Activated CD4-positive, CD25-positive, alpha-beta regulatory T cell (primary cell): ENCODE measurements around the gene CPZ.
"Not testable (repeated sequence)": the region's sequence is repeated elsewhere in the genome, so short reads cannot be mapped to it uniquely, and the experiment has no call there.

Experiments
- DNase-seq, 4 experiments: peaks; one replicate each; lab custom pipeline; 2025; lab: John Stamatoyannopoulos, UW

CPZ gene

DNA sequence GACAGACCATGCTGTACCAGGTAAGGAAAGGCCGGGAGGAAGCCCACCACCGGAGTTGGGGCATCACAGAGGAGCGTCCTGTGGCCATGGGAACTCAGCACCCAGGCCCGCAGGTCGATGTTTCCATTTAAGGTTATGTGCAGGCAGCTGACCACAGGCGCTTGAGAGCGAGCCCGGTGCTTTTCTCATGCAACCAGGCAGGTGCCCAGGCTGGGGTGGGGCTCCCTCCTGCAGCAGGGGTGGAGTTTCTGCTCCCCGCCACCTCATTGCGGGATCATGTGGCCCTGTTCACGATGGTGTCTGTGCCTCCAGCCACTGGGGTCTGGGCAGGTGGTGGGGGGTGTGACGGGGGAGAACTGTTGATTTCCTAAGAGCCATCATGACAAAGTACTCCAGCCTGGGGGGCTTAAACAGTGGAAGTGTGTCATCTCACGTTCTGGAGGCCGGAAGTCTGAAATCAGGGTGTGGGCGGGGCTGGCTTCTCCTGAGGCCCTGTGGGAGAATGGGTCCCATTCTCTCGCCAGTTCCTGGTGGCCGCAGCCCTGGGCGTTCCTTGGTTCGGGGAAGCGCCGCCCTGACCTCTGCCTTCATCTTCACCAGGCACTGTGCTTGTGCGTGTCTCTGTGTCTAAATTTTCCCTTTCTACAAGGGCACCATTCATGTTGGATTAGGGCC, 60.9 kb downstream of the CPZ start:
- no peak for DNase-seq

DNA sequence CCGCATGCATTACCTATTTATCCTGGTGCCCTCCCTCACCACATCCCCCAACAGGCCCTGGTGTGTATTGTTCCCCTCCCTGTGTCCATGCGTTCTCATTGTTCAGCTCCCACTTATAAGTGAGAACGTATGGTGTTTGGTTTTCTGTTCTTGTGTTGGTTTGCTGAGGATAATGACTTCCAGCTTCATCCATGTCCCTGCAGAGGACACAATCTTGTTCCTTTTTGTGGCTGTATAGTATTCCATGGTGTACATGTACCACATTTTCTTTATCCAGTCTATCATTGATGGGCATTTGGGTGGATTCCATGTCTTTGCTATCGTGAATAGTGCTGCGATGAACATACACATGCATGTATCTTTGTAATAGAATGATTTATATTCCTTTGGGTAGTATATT, 61.6 kb downstream of the CPZ start:
- not testable (repeated sequence) for DNase-seq

DNA sequence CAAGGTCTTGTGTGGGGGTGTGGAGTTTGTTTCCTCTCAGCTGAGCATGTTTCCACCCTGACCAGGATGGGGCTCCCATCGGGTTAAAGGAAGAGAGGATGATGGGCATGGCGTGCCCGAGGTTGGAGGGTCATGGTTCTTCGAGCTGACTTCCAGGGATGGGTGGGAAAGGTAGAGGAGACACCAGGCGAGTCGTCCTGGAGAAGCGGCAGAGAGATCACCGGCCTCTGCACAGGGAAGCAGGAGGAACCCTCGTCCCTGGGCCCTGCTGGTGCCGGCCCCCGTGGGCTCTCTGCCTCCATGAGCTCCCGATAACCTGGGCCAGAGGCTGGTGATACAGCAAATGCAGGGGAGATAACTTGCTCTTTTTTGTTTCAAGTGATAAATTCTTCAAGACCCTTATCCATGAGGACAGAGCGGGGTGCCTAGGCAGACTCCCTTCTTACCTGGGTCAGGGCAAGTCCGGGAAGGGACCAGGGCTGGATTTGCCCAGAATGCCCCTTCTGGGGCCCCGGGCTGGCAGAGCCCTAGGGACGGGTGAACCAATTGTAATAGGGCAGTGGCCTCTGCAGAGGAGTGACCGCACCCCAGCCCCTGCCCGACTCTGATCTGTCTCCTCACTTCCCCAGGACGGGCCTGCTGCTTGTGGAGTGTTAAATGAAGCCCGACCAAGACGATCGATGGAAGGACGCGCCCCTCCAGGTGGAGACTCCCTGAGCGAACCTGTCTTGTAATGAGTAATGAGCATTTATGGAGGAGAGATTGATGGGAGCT, 63.0 kb downstream of the CPZ start:
- DNase-seq = no peak

DNA sequence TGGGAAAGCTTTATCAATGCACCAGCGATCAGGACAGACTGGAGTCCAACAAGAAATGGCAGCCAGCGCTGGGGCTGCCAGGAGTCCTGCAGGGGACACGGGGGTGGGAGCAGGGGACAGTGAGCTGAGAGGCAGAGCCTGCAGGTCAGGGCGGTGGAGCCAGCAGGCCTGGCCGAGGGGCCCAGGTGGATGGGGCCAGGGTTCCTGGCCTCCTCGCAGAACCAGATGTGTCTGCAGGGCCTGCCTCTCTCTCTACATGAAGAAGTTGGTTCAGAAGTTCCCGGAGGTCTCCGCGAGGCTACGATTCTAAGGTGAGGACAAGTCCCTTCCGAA, 63.6 kb downstream of the CPZ start:
- DNase-seq = no peak

DNA sequence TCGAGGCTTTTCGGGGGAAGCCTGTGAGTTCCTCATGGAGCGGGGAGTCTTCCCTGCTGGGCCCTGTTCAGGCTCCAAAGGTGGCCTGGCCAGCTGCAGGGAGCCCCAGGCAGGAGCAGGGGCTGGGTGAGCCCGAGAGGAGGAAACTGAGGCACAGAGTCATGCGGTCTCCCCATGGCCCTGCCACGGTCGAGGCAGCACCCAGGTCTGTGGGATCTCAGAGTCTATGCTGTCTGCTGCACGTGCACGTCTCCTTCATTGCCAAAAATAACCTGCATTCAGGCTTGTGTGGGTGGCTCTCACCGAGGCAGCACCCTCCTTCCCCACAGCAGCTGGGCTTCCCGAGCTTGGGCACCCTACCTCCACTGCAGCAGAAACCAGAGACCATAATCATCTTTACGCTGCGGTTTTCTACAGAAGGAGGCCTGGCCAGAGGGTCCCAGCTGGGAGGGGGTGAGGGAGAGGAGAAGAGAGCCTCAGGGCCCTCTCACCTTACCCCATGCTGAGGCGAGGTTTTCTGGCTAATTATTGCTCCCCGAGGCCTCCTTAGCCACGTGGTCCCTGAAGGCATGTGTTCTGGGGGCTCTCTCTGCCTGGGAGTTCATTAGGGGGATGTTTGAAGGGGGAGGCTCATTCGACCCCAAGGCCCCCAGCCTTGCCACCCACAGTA, 64.3 kb downstream of the CPZ start:
- no peak for DNase-seq

DNA sequence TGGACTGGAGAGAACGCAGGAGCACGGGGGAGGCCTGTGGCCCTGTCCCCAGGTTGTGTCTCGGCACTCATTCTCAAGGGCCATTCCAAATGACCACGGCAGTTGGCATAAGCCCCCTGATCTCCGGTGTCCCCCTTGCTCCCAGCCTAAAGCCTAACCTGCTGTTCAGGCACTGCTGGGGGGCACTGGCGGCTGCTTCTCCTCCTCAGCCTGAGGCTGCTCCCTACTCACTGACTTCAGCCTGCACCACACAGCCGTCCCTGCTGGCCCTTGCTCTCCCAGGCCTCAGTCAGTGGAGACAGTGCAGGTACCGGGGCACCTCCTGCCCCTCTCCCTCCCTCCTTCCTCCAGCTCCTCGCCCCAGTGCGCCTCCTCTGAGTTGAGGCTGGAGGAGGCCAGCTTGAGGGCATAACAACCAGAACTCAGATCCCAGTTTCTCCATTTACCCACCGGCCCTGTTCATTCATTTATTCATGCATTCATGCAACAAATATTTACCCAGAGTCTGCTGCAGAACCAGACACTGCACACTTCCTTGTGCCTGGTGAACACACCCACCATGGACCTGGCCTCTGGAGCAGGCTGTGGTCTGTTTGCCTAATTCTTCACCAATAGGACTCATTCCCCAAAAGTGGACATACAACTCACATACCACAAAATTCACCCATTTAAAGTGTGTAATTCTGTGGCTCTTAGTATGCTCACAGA, 65.0 kb downstream of the CPZ start:
- no peak for DNase-seq

DNA sequence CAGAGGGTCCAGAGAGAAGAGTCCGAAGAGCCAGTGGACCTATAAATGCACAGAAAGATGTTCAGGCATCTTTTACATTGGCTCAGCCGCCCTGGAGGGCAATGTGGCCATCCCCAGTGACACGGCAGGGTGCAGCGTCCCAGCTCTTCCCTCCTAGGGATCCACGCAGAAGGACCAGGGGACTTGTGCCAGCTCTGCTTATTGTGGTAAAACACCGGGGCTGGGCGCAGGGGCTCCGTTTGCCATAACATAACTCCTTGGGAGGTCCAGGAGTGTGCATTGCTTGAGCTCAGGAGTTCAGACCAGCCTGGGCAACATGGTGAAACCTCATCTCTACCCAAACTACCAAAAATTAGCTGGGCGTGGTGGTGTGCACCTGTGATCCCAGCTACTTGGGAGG, 70.2 kb downstream of the CPZ start:
- no peak for DNase-seq

DNA sequence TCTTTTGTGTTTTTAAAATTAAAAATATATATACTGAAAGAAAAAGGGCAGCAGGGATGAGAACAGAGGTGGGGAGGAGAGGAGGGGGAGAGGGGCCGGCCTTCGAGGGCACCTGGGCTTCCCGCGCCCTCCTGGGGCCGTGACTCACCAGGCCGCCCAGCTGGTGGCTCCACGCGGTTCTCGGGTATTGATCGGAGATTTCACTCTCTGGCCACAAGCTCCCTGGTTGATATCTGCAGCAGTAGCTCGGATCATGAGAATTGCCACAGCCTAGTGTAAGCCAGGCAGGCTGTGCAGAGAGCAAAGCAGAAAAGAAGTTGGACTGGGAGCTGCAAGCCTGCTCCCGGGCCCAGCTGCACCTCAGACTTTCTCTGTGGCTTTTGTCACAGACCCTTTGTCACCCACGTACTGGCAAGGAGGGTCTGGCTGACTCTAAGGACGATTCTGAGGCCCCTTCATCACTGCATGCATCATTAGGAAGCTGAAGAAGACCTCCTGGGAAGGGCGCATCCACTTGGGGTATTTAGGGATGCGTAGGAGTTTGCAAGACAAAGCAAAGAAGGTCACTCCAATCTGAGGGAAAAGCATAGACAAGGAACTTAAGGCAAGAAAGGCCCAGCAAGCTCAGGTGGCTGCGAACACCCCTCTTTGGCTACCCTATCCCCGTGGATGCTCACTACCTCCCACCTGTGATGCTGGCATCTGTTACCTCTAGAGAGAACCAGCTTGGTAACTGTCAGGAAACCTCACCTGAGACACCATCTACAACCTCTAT, 71.7 kb downstream of the CPZ start:
- DNase-seq = no peak

DNA sequence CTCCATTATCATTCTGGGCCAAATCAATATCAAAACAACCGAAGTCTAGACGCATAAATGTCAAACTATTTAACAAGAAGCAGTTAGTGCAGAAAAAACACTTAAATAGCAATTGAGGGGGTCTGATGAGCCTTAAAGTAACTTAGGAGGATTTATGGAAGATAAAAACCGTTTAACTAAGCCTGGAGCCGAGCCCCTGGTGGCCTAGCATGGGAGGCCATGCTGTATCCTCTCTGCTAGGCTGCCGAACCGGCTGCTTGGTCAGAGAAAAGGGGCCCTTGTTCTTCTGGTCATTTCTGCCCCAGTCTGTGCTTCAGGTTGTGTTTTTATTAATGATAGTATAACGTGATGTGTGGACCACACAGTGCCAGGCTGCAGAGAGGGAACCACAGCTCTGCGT, 72.4 kb downstream of the CPZ start:
- no peak for DNase-seq

DNA sequence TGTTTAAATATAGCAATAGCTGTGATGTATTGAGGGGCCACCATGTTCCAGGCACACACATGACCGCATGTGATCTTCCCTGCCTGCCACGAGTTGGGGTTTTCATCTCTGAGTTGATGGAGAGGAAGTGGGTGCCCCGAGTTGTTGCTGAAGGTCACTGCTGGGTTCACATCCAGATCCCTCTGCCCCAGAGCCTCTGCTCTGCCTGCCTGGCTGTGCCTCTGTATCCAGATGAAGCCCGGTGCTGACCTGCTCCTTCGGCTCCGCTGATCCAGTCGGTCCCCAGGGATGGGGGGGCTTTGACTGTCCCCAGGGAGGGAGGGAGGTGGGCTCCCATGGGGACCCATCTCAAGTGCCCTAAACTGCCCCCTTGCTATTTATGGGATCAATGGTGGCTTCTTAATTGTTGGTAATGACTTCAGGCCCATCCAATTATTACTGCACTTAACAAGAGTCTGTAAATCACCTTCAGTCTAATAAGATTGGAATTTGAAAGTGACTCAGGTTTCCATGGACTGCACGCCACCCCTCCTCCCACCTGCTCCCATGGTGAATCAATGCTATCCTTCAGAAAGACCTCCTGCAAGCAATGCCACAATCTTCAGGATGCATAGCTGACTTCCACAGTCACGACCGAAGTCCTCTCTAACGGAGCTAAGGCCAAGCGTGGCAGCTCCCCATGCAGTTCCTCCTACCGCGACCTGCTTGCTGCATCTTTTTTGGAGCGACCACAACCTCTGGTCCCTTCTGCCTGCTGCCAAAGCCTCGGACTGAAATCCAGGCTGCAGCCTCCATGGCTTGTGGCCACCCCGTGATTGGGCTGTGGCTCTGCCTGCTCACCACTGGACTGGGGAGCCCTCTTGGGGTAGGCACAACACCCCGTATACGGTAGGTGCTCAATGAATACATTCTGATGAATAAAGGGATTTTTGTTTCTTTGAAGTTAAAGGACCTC, 73.1 kb downstream of the CPZ start:
- DNase-seq = no peak

DNA sequence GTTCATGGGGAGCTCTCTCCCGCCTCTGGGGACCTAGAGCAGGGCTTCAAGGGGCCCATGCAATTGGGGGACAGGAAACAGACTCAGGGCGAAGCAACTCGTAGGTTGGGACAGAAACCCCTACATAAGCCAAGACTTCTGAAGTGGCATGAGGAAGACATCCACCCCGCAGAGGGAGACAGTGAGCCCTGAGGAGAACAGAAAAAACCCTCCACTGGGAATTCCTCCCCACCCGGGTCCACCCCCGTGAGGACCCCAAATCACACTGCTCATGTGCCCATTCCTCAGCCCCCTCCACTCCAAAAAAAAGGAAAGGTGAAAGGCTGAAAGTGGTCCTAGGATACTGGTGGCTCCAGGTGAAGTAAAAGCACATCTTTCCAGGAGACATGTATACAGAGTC, 74.0 kb downstream of the CPZ start:
- DNase-seq = no peak
